K562 (cell line): Measurements from ENCODE around the gene SAMM50.

Experiments used
- CEBPB ChIP-seq: fragments of 450-650 bp; IDR thresholded peaks from 2 replicates; pipeline ENCODE4 v1.6.1; 2016; ENCODE audit warnings: missing genetic modification characterization, missing compliant biosample characterization
- GATA2 ChIP-seq: sonication (generic); formaldehyde crosslinking; IDR thresholded peaks from 2 replicates; pipeline ENCODE4 v1.4.0; 2020; ENCODE audit warnings: mild to moderate bottlenecking, missing genetic modification reagents
- JUN ChIP-seq, 2 experiments: sonication (generic) in 1 of 2; formaldehyde crosslinking in 1 of 2; IDR thresholded peaks; 2 replicates each; pipeline versions ENCODE4 v1.6.1 to v1.8.0; 2012 to 2022; ENCODE audit warnings: borderline replicate concordance in 2 of 2, mild to moderate bottlenecking in 2 of 2, improper control_type of control experiment in 1 of 2, low read depth in 1 of 2, low read length in 1 of 2, missing genetic modification reagents in 1 of 2
- LCOR ChIP-seq: sonication (generic); formaldehyde crosslinking; IDR thresholded peaks from 2 replicates; pipeline ENCODE4 v1.8.0; 2022; ENCODE audit warnings: mild to moderate bottlenecking, missing genetic modification reagents
- POLR2A ChIP-seq: fragments of 450-650 bp; conservative IDR thresholded peaks from 2 replicates; pipeline ENCODE4 v1.6.1; 2016
- POU5F1 ChIP-seq: fragments of 150-350 bp; IDR thresholded peaks from 2 replicates; pipeline ENCODE4 v1.6.1; 2014; ENCODE audit warnings: borderline replicate concordance, low read length, low read depth, mild to moderate bottlenecking; ENCODE audit not compliant: partially characterized antibody
- TAF1 ChIP-seq: IDR thresholded peaks from 2 replicates; pipeline ENCODE4 v1.6.1; 2011; ENCODE audit warnings: mild to moderate bottlenecking, low read length, moderate library complexity; ENCODE audit not compliant: insufficient read depth, control insufficient read depth, severe bottlenecking; ENCODE audit errors: extremely low read depth
- TEAD4 ChIP-seq, 2 experiments: sonication (generic) in 1 of 2; formaldehyde crosslinking in 1 of 2; IDR thresholded peaks; 2 replicates each; pipeline versions ENCODE4 v1.6.1 to v1.8.0; 2012 to 2022; ENCODE audit warnings: borderline replicate concordance in 1 of 2, inconsistent platforms in 1 of 2, low read length in 1 of 2, mild to moderate bottlenecking in 1 of 2, missing genetic modification reagents in 1 of 2
- TF ChIP-seq, protein P1 (sequence below), 3 experiments: IDR thresholded peaks in 2 of 3; conservative IDR thresholded peaks in 1 of 3; 2 replicates each; pipeline ENCODE4 v1.5.1; 2011 to 2012; ENCODE audit warnings: low read length in 3 of 3, mild to moderate bottlenecking in 3 of 3, control low read depth in 2 of 3, improper control_type of control experiment in 1 of 3, inconsistent platforms in 1 of 3, low read depth in 1 of 3, mixed read lengths in 1 of 3, moderate library complexity in 1 of 3; ENCODE audit not compliant: insufficient read depth in 2 of 3

DNA sequence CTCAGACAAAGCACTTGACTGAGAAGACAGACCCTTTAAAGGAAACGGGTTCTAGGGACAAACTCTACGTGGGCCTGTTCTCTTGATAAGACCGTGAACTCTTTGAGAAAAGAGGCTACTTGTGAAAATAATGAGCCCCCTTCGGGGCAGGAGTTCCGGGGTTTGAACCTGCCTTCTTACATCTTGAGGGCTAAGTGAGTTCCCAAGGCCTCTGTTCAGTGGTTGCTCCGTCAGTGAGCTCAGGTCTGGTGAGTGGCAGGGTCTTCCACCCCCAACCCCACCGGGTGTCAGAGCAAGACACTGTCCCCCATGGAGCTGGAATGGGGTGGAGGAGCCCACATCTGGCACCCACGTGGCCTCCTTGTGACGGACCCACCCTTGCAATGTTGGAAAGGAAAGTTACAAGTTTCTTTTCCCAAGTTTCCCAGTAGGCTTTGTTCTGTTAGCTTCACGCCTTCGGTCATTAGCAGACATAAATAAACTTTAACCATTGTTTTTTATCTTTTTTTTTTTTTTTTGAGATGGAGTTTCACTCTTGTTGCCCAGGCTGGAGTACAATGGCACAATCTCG lies 6.3 kb upstream of the SAMM50 start:
- TF ChIP-seq LCOR (CRISPR knock-in tag) = no peak
- no peak for TF ChIP-seq POLR2A
- no peak for TF ChIP-seq GATA2 (CRISPR knock-in tag)
- TF ChIP-seq, protein P1, sequence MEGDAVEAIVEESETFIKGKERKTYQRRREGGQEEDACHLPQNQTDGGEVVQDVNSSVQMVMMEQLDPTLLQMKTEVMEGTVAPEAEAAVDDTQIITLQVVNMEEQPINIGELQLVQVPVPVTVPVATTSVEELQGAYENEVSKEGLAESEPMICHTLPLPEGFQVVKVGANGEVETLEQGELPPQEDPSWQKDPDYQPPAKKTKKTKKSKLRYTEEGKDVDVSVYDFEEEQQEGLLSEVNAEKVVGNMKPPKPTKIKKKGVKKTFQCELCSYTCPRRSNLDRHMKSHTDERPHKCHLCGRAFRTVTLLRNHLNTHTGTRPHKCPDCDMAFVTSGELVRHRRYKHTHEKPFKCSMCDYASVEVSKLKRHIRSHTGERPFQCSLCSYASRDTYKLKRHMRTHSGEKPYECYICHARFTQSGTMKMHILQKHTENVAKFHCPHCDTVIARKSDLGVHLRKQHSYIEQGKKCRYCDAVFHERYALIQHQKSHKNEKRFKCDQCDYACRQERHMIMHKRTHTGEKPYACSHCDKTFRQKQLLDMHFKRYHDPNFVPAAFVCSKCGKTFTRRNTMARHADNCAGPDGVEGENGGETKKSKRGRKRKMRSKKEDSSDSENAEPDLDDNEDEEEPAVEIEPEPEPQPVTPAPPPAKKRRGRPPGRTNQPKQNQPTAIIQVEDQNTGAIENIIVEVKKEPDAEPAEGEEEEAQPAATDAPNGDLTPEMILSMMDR (IDR thresholded peaks at IDR 0.05 in 2 of 3, conservative IDR thresholded peaks at IDR 0.05 in 1 of 3; ENCODE audit: insufficient read depth in 2 of 3, low read depth in 1 of 3, low read length in 3 of 3) = no peak
- no peak for TF ChIP-seq JUN (IDR thresholded peaks at IDR 0.05; ENCODE audit: borderline replicate concordance, low read depth, low read length)
- TF ChIP-seq JUN (CRISPR knock-in tag; IDR thresholded peaks at IDR 0.05; ENCODE audit: borderline replicate concordance) = no peak
- no peak for TF ChIP-seq TAF1
- no peak for TF ChIP-seq POU5F1
- TF ChIP-seq CEBPB = no peak
- no peak for TF ChIP-seq TEAD4 (IDR thresholded peaks at IDR 0.05; ENCODE audit: low read length)
- TF ChIP-seq TEAD4 (CRISPR knock-in tag; IDR thresholded peaks at IDR 0.05; ENCODE audit: borderline replicate concordance) = no peak
